Posterior vena cava (tissue), 2 donors: ENCODE data around the gene ESF1. TPM values are rescaled to one million over a fixed set of nuclear protein-coding genes. Genes with fewer than 3 reads are reported as not detected.

Experiments
- total RNA-seq, 2 donors: library from RNA; stranded (reverse); fragmentation: NEBNext Ultra II Directional; extraction: Animal tissue kit (Norgen Biotek cat#: 25700); gene quantifications; one replicate each; pipeline ENCODE4 v1.2.1, GENCODE V29; 2021
- donor health status: DM: yes; HTN: yes; CAD: no.
- donor health status: DM: yes; HTN: yes; CAD: no.

ESF1 gene
- total RNA-seq, 2 donors from 2014 or later, result 19.1 to 22.8 TPM

Other genes with a start within 250 kb of the ESF1 start
- gene TASP1, start 146.0 kb downstream of the ESF1 start, total RNA-seq, result 10 to 100 TPM; 21.2 to 24.1 TPM
- 10 to 100 TPM; 25.5 to 30.2 TPM for gene NDUFAF5, start 109 bp upstream of the ESF1 start, total RNA-seq
- 10 to 100 TPM in 1 of 2 donors, 1 to 10 TPM in 1; 6.0 to 16.1 TPM for gene SEL1L2, start 205.7 kb upstream of the ESF1 start, total RNA-seq
- 10 to 100 TPM; 15.5 to 25.5 TPM for gene MACROD2, start 210.6 kb upstream of the ESF1 start, total RNA-seq